ENCODE results near the gene PPP1R36. TPM values are rescaled to one million over a fixed set of nuclear protein-coding genes. Genes with fewer than 3 reads are reported as not detected.
"Not testable (repeated sequence)": the region's sequence is repeated elsewhere in the genome, so short reads cannot be mapped to it uniquely, and the experiment has no call there.

PPP1R36 gene
- total RNA-seq, 2 experiments from 2014 or later, result 0.50 TPM; not detected in 1

- DNase-seq; H3K27me3 Mint-ChIP-seq; POLR2A ChIA-PET; H3K4me3 Mint-ChIP-seq; H3K27ac Mint-ChIP-seq; H3K36me3 Mint-ChIP-seq (ENCODE audit: low read depth); H3K9me3 Mint-ChIP-seq: not testable (repeated sequence)
- peaks cover 12% of the 10 kb centered on the region for H3K4me1 Mint-ChIP-seq
- CTCF ChIA-PET, result interaction anchor here (1.1 kb wide), 1 partner anchor 15 kb away, joined by 3 read pairs; no protein-coding TSS in a partner anchor
Measured at GRCh38 chr14:64558216-64558615, 8.5 kb downstream of the PPP1R36 start.

GRCh38 chr14:64561631-64562030 lies 11.9 kb downstream of the PPP1R36 start:
- ChIA-PET POLR2A (no interaction called here), CTCF (interaction anchor here (0.9 to 2.2 kb wide), 4 partner anchors 9 to 75 kb away, joined by 3 to 8 read pairs (median 4); no protein-coding TSS in a partner anchor)
- DNase-seq, result no peak
- Mint-ChIP-seq H3K27ac (no peak overlapping the region), H3K9me3 (no peaks in the 10 kb centered on the region), H3K36me3 (ENCODE audit: low read depth) (no peaks in the 10 kb centered on the region), H3K27me3 (peaks cover 10% of the 10 kb centered on the region), H3K4me3 (no peak overlapping the region), H3K4me1 (peaks cover 12% of the 10 kb centered on the region)

GRCh38 chr14:64562436-64562835 lies 12.7 kb downstream of the PPP1R36 start:
- H3K4me1 Mint-ChIP-seq, result peaks cover 12% of the 10 kb centered on the region
- no peaks in the 10 kb centered on the region for H3K9me3 Mint-ChIP-seq
- no peak for DNase-seq
- no peak overlapping the region for H3K4me3 Mint-ChIP-seq
- no peak overlapping the region for H3K27ac Mint-ChIP-seq
- ChIA-PET CTCF (interaction anchor here (1.3 to 1.5 kb wide), 2 partner anchors 10 kb away, joined by 4 to 5 read pairs; no protein-coding TSS in a partner anchor), POLR2A (no interaction called here)
- peaks cover 13% of the 10 kb centered on the region for H3K27me3 Mint-ChIP-seq
- no peaks in the 10 kb centered on the region for H3K36me3 Mint-ChIP-seq (ENCODE audit: low read depth)

- peaks cover 12% of the 10 kb centered on the region for H3K4me1 Mint-ChIP-seq
- H3K36me3 Mint-ChIP-seq (ENCODE audit: low read depth), result no peaks in the 10 kb centered on the region
- H3K27ac Mint-ChIP-seq, result no peak overlapping the region
- no peaks in the 10 kb centered on the region for H3K9me3 Mint-ChIP-seq
- H3K4me3 Mint-ChIP-seq, result no peak overlapping the region
- no peak for DNase-seq
- POLR2A ChIA-PET, result no interaction called here
- peaks cover 13% of the 10 kb centered on the region for H3K27me3 Mint-ChIP-seq
- CTCF ChIA-PET, result interaction anchor here (1.3 kb wide), 1 partner anchor 9 kb away, joined by 5 read pairs; no protein-coding TSS in a partner anchor
Measured at GRCh38 chr14:64563696-64564095, 13.9 kb downstream of the PPP1R36 start.

GRCh38 chr14:64566651-64567122 lies 16.9 kb downstream of the PPP1R36 start:
- Mint-ChIP-seq H3K27me3 (peaks cover 13% of the 10 kb centered on the region), H3K4me1 (peaks cover 1% of the 10 kb centered on the region), H3K36me3 (ENCODE audit: low read depth) (no peaks in the 10 kb centered on the region), H3K4me3 (no peak overlapping the region), H3K9me3 (no peaks in the 10 kb centered on the region), H3K27ac (no peak overlapping the region)
- CTCF ChIA-PET, result no interaction called here
- DNase-seq, result no peak
- POLR2A ChIA-PET, result no interaction called here

- Mint-ChIP-seq H3K4me1 (peaks cover 3% of the 10 kb centered on the region), H3K27me3 (peaks cover 10% of the 10 kb centered on the region), H3K4me3 (no peak overlapping the region), H3K36me3 (ENCODE audit: low read depth) (no peaks in the 10 kb centered on the region), H3K9me3 (no peaks in the 10 kb centered on the region), H3K27ac (no peak overlapping the region)
- ChIA-PET CTCF (interaction anchor here (1.2 kb wide), 1 partner anchor 27 kb away, joined by 4 read pairs; no protein-coding TSS in a partner anchor), POLR2A (no interaction called here)
- no peak for DNase-seq
Measured at GRCh38 chr14:64569138-64569631, 19.4 kb downstream of the PPP1R36 start.

GRCh38 chr14:64569646-64570045 lies 19.9 kb downstream of the PPP1R36 start:
- CTCF ChIA-PET, result interaction anchor here (0.6 to 1.2 kb wide), 2 partner anchors 28 to 930 kb away, joined by 4 to 5 read pairs; no protein-coding TSS in a partner anchor

GRCh38 chr14:64572386-64573104 lies 22.8 kb downstream of the PPP1R36 start:
- Mint-ChIP-seq H3K9me3 (no peaks in the 10 kb centered on the region), H3K4me3 (no peak overlapping the region), H3K27ac (no peak overlapping the region), H3K27me3 (no peaks in the 10 kb centered on the region), H3K4me1 (peaks cover 3% of the 10 kb centered on the region), H3K36me3 (ENCODE audit: low read depth) (no peaks in the 10 kb centered on the region)
- ChIA-PET CTCF (interaction anchor here (0.7 to 1.2 kb wide), 4 partner anchors 9 to 99 kb away, joined by 3 to 5 read pairs (median 4); no protein-coding TSS in a partner anchor), POLR2A (no interaction called here)
- DNase-seq, result no peak

More at GRCh38 chr14:64569646-64570045, 19.9 kb downstream of the PPP1R36 start:
- H3K4me1 Mint-ChIP-seq; H3K9me3 Mint-ChIP-seq; DNase-seq; H3K4me3 Mint-ChIP-seq; H3K36me3 Mint-ChIP-seq (ENCODE audit: low read depth); H3K27ac Mint-ChIP-seq; H3K27me3 Mint-ChIP-seq; POLR2A ChIA-PET: not testable (repeated sequence)

- no peak for DNase-seq
- no peak overlapping the region for H3K4me3 Mint-ChIP-seq
- H3K36me3 Mint-ChIP-seq (ENCODE audit: low read depth), result no peaks in the 10 kb centered on the region
- H3K27me3 Mint-ChIP-seq, result no peaks in the 10 kb centered on the region
- no peak overlapping the region for H3K27ac Mint-ChIP-seq
- CTCF ChIA-PET, result interaction anchor here (0.7 to 1.2 kb wide), 3 partner anchors 12 to 98 kb away, joined by 3 to 4 read pairs (median 3); no protein-coding TSS in a partner anchor
- POLR2A ChIA-PET, result no interaction called here
- peaks cover 3% of the 10 kb centered on the region for H3K4me1 Mint-ChIP-seq
- H3K9me3 Mint-ChIP-seq, result no peaks in the 10 kb centered on the region
Measured at GRCh38 chr14:64573109-64573508, 23.3 kb downstream of the PPP1R36 start.

- no peaks in the 10 kb centered on the region for H3K9me3 Mint-ChIP-seq
- H3K4me3 Mint-ChIP-seq, result no peak overlapping the region
- ChIA-PET POLR2A (no interaction called here), CTCF (interaction anchor here (0.8 kb wide), 1 partner anchor 16 kb away, joined by 3 read pairs; no protein-coding TSS in a partner anchor)
- no peak overlapping the region for H3K27ac Mint-ChIP-seq
- no peaks in the 10 kb centered on the region for H3K27me3 Mint-ChIP-seq
- H3K36me3 Mint-ChIP-seq (ENCODE audit: low read depth), result no peaks in the 10 kb centered on the region
- H3K4me1 Mint-ChIP-seq, result peaks cover 3% of the 10 kb centered on the region
- no peak for DNase-seq
Measured at GRCh38 chr14:64574371-64575107, 24.8 kb downstream of the PPP1R36 start.

- Mint-ChIP-seq H3K4me1 (peaks cover 3% of the 10 kb centered on the region), H3K9me3 (no peaks in the 10 kb centered on the region), H3K27ac (no peak overlapping the region), H3K36me3 (ENCODE audit: low read depth) (no peaks in the 10 kb centered on the region), H3K4me3 (no peak overlapping the region), H3K27me3 (no peaks in the 10 kb centered on the region)
- DNase-seq, result no peak
- ChIA-PET CTCF (no interaction called here), POLR2A (no interaction called here)
Measured at GRCh38 chr14:64577211-64577610, 27.4 kb downstream of the PPP1R36 start.

GRCh38 chr14:64580467-64580866 lies 30.7 kb downstream of the PPP1R36 start:
- no peak for DNase-seq
- Mint-ChIP-seq H3K4me1 (no peaks in the 10 kb centered on the region), H3K27me3 (no peaks in the 10 kb centered on the region), H3K9me3 (no peaks in the 10 kb centered on the region), H3K4me3 (no peak overlapping the region), H3K27ac (no peak overlapping the region), H3K36me3 (ENCODE audit: low read depth) (no peaks in the 10 kb centered on the region)
- CTCF ChIA-PET, result interaction anchor here (0.6 to 1.2 kb wide), 2 partner anchors 9 to 31 kb away, joined by 3 read pairs; no protein-coding TSS in a partner anchor
- POLR2A ChIA-PET, result no interaction called here

- no peaks in the 10 kb centered on the region for H3K4me1 Mint-ChIP-seq
- CTCF ChIA-PET, result interaction anchor here (0.6 kb wide), 1 partner anchor 8 kb away, joined by 3 read pairs; no protein-coding TSS in a partner anchor
- POLR2A ChIA-PET, result no interaction called here
- DNase-seq, result no peak
- no peaks in the 10 kb centered on the region for H3K27me3 Mint-ChIP-seq
- no peak overlapping the region for H3K4me3 Mint-ChIP-seq
- H3K27ac Mint-ChIP-seq, result no peak overlapping the region
- no peaks in the 10 kb centered on the region for H3K9me3 Mint-ChIP-seq
- no peaks in the 10 kb centered on the region for H3K36me3 Mint-ChIP-seq (ENCODE audit: low read depth)
Measured at GRCh38 chr14:64581363-64581762, 31.6 kb downstream of the PPP1R36 start.

Measured in activated CD4-positive, alpha-beta T cell treated with anti-CD3 and anti-CD28 coated beads, Interleukin-2, amount 10 ng/mL, durations not matched to agents 7 days and 5 days (primary cell).